T-helper 9 cell (primary cell): ENCODE measurements around the gene CLSTN1.
"Not testable (repeated sequence)": the region's sequence is repeated elsewhere in the genome, so short reads cannot be mapped to it uniquely, and the experiment has no call there.

Experiments used
- DNase-seq: peaks from one replicate; pipeline ENCODE4 v3.0.0-alpha.2; 2020

CLSTN1 gene

DNA sequence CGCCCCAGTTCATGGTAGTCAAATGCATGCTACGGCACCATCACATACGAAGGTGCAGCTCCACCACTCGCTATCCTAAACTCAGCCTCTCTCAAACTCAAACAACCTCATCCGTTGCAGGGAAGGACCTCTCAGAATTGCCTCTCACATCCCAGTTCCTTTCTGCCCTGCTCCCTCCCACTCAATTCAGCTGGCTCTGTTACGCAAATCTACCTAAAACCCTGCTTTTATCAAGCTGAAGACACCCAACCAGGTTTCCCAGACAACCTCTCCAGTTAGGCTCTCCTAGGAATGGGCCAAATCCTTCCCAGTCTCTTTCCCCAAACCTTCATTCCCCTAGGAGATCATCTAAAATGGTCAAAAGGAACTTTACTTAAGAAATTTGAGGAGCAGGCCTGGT is 62.9 kb downstream of the CLSTN1 start:
- no peak for DNase-seq

DNA sequence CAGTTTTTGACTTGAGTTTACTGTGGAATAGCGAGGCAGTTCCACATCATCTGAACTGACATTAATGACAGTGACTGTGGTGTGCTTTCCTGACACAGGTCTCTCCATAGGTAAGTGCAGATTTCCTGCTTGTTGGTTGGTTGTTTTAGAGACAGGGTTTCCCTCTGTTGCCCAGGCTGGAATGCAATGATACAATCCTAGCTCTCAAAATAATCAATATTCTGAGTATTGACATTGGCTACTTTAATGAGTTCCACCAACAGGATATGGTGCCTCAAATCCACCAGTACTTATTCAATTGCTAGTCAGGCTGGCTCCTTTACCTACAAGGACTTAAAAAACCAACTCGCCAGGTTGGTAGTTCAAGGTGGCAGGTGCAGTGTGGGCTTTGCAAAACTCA is 63.8 kb downstream of the CLSTN1 start:
- DNase-seq = no peak

DNA sequence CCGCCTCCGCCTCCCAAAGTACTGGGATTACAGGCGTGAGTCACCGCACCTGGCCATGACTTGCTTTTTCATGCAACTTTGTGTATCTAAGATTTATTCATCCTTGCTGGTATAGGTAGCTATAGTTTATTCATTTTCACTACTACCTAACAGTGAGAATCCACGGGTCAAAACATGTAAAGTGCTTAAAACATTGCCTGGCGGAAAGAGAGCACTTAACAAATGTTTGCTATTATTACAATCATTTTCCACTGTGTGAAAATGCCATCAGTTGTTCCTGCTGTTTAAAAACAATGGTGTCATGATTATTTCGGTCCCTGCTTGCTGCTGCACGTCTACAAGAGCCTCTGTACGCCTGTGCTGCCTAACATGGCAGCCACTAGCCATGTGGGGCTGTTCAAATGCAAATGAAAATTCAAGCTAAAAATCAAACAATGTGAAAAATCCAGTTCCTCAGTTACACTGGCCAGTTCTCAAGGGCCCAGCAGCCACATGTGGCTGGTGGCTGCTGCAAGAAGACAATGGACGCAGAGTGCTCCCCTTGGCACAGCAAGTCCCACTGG is 65.1 kb downstream of the CLSTN1 start:
- DNase-seq = no peak

DNA sequence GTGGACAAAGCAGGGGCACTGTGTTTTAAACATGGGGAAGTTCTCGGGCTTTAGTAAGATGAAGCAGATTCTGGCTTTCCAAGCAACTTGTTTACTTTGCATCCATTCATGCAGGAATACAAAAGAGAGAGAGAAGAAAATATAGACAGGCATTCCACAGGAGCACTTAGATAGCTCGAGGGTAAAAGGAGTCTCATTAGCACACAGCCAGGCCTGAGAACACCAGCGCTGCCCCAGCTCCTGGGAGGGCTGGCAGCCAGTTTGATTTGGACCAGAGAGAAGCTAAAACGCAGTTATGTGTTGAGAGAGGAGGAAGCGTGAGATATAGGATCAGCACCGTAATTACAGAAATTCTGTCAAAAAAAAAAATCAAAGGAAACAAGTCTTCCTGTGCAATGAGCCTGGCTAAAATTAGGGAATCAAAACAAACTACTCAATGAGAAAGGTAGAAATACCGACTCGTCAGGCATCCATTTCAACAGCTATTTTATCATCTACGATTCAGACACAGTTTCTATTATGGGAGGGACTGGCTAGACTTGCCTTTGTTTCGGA is 68.2 kb downstream of the CLSTN1 start:
- no peak for DNase-seq

DNA sequence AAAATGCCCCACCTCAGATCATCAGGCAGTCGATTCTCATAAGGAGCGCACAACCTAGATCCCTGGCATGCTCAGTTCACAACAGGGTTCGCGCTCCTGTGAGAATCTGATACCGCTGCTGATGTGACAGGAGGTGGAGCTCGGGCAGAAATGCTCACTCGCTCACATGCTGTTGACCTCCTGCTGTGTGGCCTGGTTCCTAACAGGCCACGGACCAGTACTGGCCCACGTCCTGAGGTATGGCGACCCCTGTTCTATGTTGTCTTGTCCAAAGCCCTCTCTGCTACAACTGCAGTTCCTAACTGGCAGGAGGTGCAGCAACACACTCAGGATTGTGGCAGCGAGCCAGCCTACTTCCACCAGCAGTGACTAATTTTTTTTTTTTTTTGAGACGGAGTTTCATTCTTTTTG is 70.6 kb downstream of the CLSTN1 start:
- DNase-seq = no peak

DNA sequence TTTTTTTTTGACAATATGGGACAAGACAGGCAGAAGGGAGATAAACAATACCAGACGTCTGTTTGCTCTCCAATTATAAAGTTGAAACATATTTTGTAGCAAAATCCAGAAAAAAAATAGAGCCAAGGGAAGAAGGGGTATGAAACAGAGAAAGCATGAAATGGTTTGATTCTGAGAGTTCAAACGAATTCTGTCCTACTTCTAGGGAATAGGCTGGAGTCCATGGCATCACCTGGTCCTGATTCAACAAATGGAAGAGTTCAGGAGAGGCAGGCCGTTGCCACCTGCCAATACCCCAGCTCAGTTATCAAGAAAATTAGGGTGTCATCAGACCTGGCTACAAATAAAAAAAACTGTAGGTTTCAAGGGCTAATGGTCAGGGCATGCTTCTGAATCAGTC is 71.8 kb downstream of the CLSTN1 start:
- no peak for DNase-seq

DNA sequence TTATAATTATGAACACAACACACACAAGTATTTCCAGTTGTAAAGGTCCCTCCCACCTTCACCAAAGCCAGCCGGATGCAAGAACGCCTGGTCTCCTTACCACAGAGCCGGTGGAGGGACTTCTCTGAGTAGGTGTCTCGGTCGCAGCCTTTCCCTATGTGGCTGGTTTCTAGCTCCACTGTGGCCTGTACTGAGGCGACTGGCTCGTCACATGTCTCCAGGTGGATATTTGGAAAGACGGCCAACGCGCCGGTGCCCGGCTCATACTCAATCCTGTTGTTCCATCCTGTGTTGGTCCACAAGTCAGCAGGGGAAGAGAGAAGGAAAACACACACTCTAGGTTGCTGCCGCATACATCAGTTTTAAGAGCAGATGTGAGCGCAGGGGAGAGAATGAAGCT is 74.4 kb downstream of the CLSTN1 start:
- DNase-seq = no peak

DNA sequence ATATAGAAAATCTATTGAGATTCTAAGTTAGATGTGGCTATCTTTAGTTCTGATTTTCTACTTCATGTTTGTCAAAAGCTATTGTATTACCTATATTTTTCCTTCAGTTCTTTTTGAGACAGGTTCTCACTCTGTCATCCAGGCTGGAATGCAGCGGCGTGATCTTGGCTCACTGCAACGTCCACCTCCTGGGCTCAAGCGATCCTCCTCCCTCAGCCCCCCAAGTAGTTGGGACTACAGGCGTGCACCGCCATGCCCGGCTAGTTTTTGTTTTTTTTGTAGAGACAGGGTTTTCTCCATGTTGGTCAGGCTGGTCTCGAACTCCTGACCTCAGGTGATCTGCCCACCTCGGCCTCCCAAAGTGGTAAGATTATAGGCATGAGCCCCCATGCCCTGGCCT is 75.4 kb downstream of the CLSTN1 start:
- not testable (repeated sequence) for DNase-seq

DNA sequence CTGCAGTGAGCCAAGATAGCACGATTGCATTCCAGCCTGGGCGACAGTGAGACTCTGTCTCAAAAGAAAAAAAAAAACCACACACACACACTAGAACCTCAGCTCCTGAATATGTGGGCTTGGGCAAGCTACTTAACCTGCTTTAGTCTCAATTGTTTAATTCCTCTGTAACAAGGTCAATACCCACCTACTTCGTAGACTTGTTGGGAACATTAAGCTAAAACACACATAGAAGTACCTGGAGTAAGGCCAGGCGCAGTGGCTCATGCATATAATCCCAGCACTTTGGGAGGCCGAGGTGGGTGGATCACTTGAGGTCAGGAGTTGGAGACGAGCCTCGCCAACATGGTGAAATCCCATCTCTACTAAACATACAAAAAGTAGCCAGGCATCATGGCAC is 77.1 kb downstream of the CLSTN1 start:
- no peak for DNase-seq

DNA sequence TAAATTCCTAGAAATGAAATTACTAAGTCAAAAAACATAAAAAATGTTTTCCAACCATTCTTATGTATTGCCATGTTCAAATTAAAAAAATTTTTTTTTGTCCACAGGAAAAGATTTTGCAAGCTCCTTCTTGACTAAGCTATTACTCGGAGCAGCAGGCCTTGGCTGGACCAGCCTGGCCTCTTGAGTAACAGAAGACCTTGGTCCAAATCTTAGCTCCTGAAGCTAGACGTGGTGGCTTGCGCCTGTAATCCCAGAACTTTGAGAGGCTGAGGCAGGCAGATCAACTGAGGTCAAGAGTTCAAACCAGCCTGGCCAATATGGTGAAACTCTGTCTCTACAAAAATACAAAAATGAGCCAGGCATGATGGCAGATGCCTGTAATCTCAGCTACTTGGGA is 77.6 kb downstream of the CLSTN1 start:
- DNase-seq = no peak

DNA sequence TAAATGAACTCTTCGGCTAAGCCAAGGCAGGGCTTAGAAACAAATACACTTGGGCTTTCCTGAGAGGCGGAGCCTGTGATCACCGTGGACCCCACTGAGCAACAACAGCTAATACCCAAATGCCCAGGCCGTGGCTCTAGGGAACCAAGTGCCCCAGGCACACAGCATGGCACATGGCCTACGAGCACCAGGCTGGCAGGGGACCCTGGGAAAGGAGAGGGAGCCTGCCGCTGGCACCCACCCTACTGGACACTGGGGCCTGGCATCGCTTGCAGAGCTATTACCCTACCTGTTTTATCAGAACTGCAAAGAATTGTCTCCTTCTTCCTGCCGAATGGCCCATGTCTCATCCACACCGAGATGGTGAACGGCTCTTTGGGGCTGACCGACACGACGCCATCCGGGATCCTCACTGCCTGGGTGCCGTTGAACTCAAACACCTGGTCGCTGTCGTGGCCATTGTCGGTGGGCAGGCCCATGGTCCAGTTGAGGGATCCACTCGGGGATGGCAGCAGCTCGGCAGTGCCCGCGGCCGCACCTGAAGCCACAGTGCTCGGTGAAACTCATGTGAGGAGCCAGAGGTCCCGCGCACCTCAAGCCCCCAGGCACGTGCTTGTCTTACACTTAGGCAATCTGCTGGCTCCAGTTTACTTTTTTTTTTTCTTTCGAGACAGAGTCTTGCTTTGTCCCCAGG is 79.5 kb downstream of the CLSTN1 start:
- DNase-seq = no peak

DNA sequence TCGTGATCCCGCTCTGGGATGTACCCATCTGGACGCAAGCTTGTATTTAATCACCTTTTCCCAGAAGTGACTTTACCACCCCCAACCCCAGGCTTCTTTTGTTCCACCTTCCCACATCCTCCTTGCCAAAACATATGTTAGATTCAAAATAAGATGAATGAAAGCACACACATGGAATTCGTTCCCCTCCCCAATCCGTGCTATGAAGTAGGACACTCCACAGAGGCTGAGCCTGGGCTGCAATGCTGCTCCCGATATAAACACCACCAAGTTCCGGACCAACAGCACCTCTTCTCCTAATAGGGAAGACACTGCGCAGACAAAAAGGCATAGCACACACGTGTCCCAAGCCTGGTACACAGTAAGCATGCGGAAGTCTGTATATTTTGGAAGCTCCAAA is 86.1 kb downstream of the CLSTN1 start:
- DNase-seq = no peak

DNA sequence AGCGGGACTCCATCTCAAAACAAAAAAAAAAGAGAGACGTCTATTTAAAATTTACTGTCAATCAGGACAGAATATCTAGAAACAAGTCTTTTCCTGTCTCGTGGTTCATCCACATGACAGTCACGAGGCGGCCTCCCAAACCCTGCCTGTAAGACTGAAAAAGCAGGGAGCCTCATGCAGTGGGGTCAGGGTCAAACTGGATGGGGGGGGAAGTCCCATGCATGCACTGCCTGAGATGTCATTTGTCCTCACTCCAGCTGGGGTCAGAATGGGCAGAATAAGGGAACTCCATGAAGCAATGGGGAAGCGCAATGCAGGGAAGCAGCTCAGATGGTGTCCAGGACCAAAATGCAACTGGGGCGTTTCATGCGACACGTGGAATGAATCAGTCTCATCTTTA is 86.7 kb downstream of the CLSTN1 start:
- DNase-seq = no peak

DNA sequence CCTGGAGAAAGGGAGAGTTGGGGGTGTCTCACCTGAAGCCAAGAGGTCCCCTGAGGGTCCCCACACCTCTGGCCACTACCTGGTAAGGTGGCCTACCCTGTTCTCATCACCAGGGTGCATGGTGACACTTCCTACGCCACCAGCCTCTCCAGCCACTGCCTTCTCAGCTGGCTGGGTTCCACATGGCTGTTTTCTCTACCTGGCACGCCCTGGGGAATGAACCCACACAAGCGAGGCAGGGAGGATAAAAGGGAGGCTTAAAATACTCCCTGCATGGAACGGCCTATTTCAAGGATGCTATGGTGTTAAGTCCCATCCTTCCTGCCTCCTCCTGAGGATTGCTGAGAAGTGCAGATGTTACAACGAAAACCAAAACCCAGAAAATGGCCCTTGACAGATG is 87.5 kb downstream of the CLSTN1 start:
- no peak for DNase-seq

DNA sequence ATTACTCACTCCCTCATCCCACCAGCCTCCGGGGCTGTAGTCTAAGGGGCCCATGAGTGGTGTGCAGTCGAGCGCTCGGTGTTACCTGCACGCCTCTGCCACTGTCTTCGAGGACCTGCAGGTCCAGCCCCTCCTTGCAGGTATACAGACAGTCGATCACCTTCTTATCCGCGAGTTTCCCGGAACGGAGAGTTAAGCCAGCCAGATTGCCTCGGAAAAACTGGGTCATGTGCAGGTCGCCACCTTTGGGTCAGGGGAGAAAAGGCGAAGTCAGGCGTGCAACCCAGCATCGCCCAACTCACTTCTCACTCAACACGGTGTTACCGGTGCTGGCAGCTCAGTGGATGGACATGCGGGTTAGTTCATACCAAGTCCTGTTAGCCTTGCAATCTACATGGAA is 88.0 kb downstream of the CLSTN1 start:
- no peak for DNase-seq

DNA sequence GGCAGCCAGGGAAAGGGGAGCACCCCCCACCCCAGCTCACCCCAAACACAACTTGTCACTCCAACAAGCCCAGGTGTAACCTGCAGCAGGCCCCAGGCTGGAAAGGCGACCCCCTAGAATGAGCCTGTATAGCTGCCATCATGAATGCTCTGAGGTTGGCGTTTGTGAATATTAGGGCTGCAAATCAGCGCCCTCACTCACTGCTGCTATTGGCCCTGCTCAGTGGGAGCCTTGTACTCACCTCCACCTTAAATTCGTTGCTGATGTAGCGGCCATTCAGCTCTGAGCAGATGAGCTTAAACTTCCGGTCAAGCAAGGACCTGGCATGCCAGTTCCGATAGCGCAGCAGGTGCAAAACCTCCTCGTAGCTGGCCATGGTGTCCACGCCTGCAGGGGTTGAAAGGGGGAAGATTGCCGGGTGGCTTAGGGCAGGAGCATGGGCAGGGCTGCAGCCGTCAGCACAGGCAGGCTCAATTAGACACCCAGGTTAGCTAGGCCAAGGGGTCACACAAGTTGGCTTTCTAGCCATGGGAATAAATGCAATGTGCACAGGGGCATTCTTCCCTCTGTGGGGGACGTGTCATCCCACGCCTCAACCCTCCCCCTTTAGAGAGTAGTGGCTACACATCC is 90.5 kb downstream of the CLSTN1 start:
- DNase-seq = no peak

DNA sequence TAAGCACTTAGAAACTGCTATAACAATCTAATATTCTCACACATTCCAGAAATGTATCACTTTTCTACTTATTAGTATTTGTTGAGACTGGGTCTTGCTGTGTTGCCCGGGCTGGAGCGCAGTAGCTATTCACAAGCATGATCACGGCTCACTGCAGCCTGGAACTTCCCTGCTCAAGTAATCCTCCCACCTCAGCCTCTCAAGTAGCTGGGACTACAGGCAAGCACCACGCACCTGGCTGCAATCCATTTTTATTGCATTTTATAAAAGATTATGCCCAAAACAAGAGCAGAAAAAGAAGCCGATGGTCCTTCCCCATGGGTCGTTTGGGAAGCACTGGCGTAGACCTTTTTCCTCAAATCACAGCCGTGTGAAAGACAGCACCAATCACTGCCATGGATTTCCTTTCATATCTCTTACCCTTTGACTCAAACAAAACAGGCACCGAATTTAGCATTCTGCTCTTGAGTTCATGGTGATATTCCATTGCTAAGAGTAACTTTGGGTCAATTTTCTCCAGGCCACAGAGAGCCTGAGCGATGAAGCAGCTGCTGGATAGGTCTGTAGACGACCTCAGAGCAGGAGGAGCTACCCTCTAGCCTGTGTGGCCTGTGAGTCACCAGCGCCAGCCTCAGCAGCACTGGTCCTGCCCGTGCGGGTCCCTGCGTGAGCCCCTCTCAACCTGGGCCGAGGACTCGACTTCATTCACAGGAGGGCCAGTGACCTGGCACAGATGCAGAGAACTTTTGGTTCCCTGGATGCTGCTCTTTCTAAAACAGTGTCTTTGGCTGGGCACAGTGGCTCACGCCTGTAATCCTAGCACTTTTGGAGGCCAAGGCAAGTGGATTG is 91.4 kb downstream of the CLSTN1 start:
- DNase-seq = no peak

DNA sequence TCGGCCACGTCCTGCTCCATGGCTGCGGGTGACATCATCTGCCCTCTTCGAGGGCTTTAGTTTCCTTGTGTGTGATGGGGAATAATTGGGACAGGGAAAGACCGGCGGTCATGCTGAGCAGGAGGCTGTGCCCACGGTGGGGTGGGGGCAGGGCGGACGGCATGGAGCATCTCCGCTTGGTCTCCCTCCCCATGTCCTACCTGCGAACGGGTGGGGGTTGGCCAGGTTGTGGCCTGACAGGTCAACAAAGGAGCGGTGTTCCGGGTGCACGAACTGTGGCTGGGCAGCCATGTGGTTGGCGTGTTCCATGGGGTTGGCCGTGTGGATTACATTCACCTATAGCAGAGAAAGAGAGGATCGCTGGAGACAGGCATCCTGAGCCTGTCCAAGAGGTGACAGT is 92.2 kb downstream of the CLSTN1 start:
- no peak for DNase-seq

DNA sequence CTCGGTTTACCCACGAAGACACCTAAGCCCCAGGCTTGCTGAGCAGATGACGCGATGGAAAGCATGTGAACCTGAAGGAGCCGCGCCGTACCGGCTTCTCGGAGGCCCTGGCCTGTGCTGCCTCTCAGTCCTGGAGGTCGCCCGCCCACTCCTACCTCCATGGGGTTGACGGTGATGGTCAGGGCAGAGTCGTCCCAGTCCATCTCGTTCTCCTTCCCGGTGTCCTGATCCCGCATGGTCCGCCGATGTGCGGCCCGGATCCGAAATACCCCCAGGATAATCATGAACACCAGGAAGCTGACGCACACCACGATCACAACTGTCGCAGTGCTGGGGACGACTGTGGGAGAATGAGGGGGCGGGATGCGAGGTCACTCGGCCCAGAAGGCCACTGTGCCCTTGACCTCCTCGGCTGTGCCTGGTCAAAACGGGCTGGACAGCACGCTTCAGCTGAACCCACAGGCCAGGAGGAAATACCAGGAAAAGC is 92.7 kb downstream of the CLSTN1 start:
- DNase-seq = no peak

DNA sequence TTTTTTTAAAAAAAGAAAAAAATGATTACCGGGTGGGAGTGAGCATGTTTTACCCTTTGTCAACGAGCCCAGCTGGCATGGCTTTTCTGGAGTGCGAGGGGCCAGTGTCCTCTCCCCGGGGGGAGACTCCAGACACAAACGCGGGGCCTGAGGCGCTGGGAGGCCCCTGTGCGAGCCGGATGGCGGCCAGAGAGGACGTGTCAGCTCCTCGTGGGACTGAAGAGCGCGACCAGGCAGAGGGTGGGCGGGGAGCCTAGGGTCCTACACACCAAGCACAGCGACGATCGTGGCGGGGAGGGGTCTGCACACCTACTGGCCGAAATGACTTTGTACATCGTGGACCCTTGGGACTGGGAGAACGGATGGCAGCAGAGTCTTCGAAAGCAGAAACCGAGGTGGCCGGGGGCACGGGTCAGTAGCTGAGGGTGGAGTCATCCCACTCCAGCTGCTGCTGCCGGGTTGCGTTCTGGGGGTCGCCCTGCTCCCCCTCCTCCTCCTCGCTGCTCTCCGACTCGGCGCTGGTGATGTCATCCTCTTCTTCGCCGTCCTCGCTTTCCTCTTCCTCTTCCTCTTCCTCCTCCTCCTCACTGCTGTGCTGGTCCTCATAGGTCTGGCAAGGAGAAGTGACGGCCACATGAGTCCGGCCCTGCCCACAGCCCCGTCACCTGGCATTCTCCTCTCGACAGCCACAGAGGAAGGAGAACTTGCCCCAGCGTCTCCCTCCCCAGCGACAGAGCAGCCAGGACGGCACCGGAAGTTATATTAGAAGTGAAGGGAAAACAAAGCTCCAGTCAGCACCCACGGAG is 93.5 kb downstream of the CLSTN1 start:
- no peak for DNase-seq

DNA sequence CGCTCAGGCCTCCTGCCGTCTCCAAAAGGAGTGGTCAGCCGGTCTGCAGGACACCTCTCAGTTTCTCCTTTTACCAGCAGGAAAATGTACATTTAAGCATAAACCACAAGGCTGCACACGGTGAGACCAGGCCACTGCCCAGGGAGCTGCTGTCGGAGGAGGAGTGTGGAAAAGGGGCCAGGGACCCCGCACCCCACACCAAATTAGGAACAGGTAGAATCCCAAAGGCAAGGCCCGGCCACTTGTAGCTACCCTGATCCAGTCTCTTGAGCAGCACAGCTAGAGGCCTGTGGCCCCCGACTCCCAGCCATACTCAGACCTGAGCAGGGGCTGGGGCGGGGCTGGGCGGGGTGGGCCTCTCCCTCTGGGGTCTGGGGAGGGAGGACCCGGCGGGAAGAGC is 94.2 kb downstream of the CLSTN1 start:
- DNase-seq = no peak
